H9 (cell line): ENCODE data around the gene EPHB2. TPM values are rescaled to one million over a fixed set of nuclear protein-coding genes. Genes with fewer than 3 reads are reported as not detected.
"Not testable (repeated sequence)": the region's sequence is repeated elsewhere in the genome, so short reads cannot be mapped to it uniquely, and the experiment has no call there.

Experiments used
- DNase-seq: peaks from one replicate; pipeline ENCODE4 v3.0.0-alpha.2; 2017
- H2AFZ ChIP-seq: one replicate; pipeline ENCODE4 v1.6.1; 2013; ENCODE audit warnings: mild to moderate bottlenecking, low read length, control low read depth, moderate library complexity
- H2AK5ac ChIP-seq: 2 replicates; pipeline ENCODE4 v1.6.1; 2013; ENCODE audit warnings: low read length, control low read depth, mixed read lengths; ENCODE audit not compliant: insufficient read length
- H2BK120ac ChIP-seq: one replicate; pipeline ENCODE4 v1.6.1; 2013; ENCODE audit warnings: low read depth, mild to moderate bottlenecking, low read length, control low read depth, inconsistent platforms; ENCODE audit not compliant: poor library complexity, severe bottlenecking
- H2BK12ac ChIP-seq: 2 replicates; pipeline ENCODE4 v1.6.1; 2013; ENCODE audit warnings: low read length, control low read depth, mixed read lengths, low read depth; ENCODE audit not compliant: insufficient read length
- H2BK15ac ChIP-seq: 2 replicates; pipeline ENCODE4 v1.6.1; 2013; ENCODE audit warnings: low read depth, low read length, control low read depth
- H2BK20ac ChIP-seq: one replicate; pipeline ENCODE4 v1.6.1; 2013; ENCODE audit warnings: low read depth, mild to moderate bottlenecking, low read length, control low read depth, inconsistent platforms; ENCODE audit not compliant: poor library complexity, severe bottlenecking
- H2BK5ac ChIP-seq: 2 replicates; pipeline ENCODE4 v1.6.1; 2013; ENCODE audit warnings: low read length, control low read depth, mixed read lengths; ENCODE audit not compliant: insufficient read length
- H3K14ac ChIP-seq: 2 replicates; pipeline ENCODE4 v1.6.1; 2013; ENCODE audit warnings: low read length, control low read depth; ENCODE audit not compliant: insufficient read depth
- H3K18ac ChIP-seq: 2 replicates; pipeline ENCODE4 v1.6.1; 2013; ENCODE audit warnings: low read depth, mild to moderate bottlenecking, mixed read lengths, low read length, control low read depth; ENCODE audit not compliant: insufficient read length
- H3K23ac ChIP-seq: 2 replicates; pipeline ENCODE4 v1.6.1; 2013; ENCODE audit warnings: low read length, control low read depth, mixed read lengths, low read depth; ENCODE audit not compliant: insufficient read length
- H3K23me2 ChIP-seq: 2 replicates; pipeline ENCODE4 v1.6.1; 2013; ENCODE audit warnings: low read depth, mild to moderate bottlenecking, mixed read lengths, low read length, control low read depth; ENCODE audit not compliant: insufficient read length, poor library complexity, severe bottlenecking
- H3K27ac ChIP-seq: 2 replicates; pipeline ENCODE4 v1.5.1; 2013; ENCODE audit warnings: low read length, control low read depth, mixed read lengths, low read depth; ENCODE audit not compliant: insufficient read length
- H3K27me3 ChIP-seq: 2 replicates; pipeline ENCODE4 v1.6.1; 2013; ENCODE audit warnings: low read length, control low read depth, inconsistent platforms; ENCODE audit not compliant: insufficient read depth
- H3K4ac ChIP-seq: 2 replicates; pipeline ENCODE4 v1.6.1; 2013; ENCODE audit warnings: low read depth, mild to moderate bottlenecking, control low read depth, inconsistent platforms, low read length, moderate library complexity
- H3K4me1 ChIP-seq: 2 replicates; pipeline ENCODE4 v1.6.1; 2013; ENCODE audit warnings: low read length, control low read depth, inconsistent platforms; ENCODE audit not compliant: insufficient read depth
- H3K4me2 ChIP-seq: 2 replicates; pipeline ENCODE4 v1.6.1; 2013; ENCODE audit warnings: low read length, control low read depth, mixed read lengths; ENCODE audit not compliant: insufficient read length, insufficient read depth
- H3K56ac ChIP-seq: 2 replicates; pipeline ENCODE4 v1.6.1; 2013; ENCODE audit warnings: low read depth, mild to moderate bottlenecking, mixed read lengths, low read length, control low read depth; ENCODE audit not compliant: insufficient read length
- H3K79me1 ChIP-seq: 2 replicates; pipeline ENCODE4 v1.6.1; 2013; ENCODE audit warnings: low read depth, mild to moderate bottlenecking, moderate library complexity, low read length, control low read depth, inconsistent platforms; ENCODE audit not compliant: insufficient read depth, poor library complexity, severe bottlenecking
- H3K79me2 ChIP-seq: 2 replicates; pipeline ENCODE4 v1.6.1; 2013; ENCODE audit warnings: low read length, control low read depth, inconsistent platforms; ENCODE audit not compliant: insufficient read depth
- H3K9ac ChIP-seq: 2 replicates; pipeline ENCODE4 v1.6.1; 2013; ENCODE audit warnings: low read length, control low read depth, mixed read lengths; ENCODE audit not compliant: insufficient read length; ENCODE audit errors: extremely low read depth
- H3K9me3 ChIP-seq: one replicate; pipeline ENCODE4 v1.6.1; 2013; ENCODE audit warnings: low read depth, low read length, inconsistent platforms; ENCODE audit not compliant: control insufficient read depth
- H3T11ph ChIP-seq: one replicate; pipeline ENCODE4 v1.6.1; 2013; ENCODE audit warnings: mild to moderate bottlenecking, low read length, control low read depth, inconsistent platforms
- H4K20me1 ChIP-seq: one replicate; pipeline ENCODE4 v1.6.1; 2013; ENCODE audit not compliant: control insufficient read depth, insufficient read length, insufficient read depth
- H4K5ac ChIP-seq: 2 replicates; pipeline ENCODE4 v1.6.1; 2013; ENCODE audit warnings: low read depth, mild to moderate bottlenecking, mixed read lengths, low read length, control low read depth; ENCODE audit not compliant: insufficient read length
- H4K8ac ChIP-seq: replicated peaks from 2 replicates; pipeline ENCODE4 v1.6.1; 2013; ENCODE audit warnings: low read length, control low read depth, mixed read lengths, low read depth; ENCODE audit not compliant: insufficient read length
- H4K91ac ChIP-seq: 2 replicates; pipeline ENCODE4 v1.6.1; 2013; ENCODE audit warnings: low read depth, mild to moderate bottlenecking, moderate library complexity, mixed read lengths, low read length, control low read depth; ENCODE audit not compliant: insufficient read length
- H3K27ac Mint-ChIP-seq, 3 experiments: 2 replicates in 2 of 3; 3 replicates in 1 of 3; pipeline ENCODE4 v1.8.0; 2020 to 2021; ENCODE audit warnings: mixed read lengths in 3 of 3, mild to moderate bottlenecking in 1 of 3, moderate library complexity in 1 of 3
- H3K27me3 Mint-ChIP-seq: 2 replicates; pipeline ENCODE4 v1.8.0; 2021; ENCODE audit warnings: low read depth, mild to moderate bottlenecking, moderate library complexity, mixed read lengths
- H3K36me3 Mint-ChIP-seq, 3 experiments: 2 replicates in 2 of 3; 3 replicates in 1 of 3; pipeline ENCODE4 v1.8.0; 2020 to 2021; ENCODE audit warnings: low read depth in 3 of 3, mixed read lengths in 3 of 3; ENCODE audit not compliant: insufficient read depth in 1 of 3
- H3K4me1 Mint-ChIP-seq, 2 experiments: 2 replicates each; pipeline ENCODE4 v1.8.0; 2020; ENCODE audit warnings: mixed read lengths in 2 of 2
- H3K4me3 Mint-ChIP-seq, 2 experiments: 2 replicates in 1 of 2; 3 replicates in 1 of 2; pipeline ENCODE4 v1.8.0; 2020 to 2021; ENCODE audit warnings: mild to moderate bottlenecking in 2 of 2, mixed read lengths in 2 of 2, moderate library complexity in 1 of 2
- H3K9me3 Mint-ChIP-seq, 2 experiments: 2 replicates in 1 of 2; 3 replicates in 1 of 2; pipeline ENCODE4 v1.8.0; 2020; ENCODE audit warnings: mild to moderate bottlenecking in 2 of 2, mixed read lengths in 2 of 2, moderate library complexity in 1 of 2
- WGBS: extraction: QIAGEN DNeasy Blood & Tissue Kit; methylation state at CpG from one replicate; pipeline ENCODE4 v1.1.7; 2013; ENCODE audit warnings: missing lambda C conversion rate, low lambda C conversion rate, mixed read lengths; ENCODE audit not compliant: insufficient read length; ENCODE audit errors: extremely low coverage; 5-methylcytosine and 5-hydroxymethylcytosine counted together
- total RNA-seq: library from RNA; stranded (reverse); gene quantifications from 2 replicates; pipeline ENCODE4 v1.2.1, GENCODE V29; 2021
- TF ChIP-seq, protein P1 (sequence below): fragments of 200-600 bp; sonication (generic); conservative IDR thresholded peaks from 3 replicates; pipeline ENCODE4 v1.8.0; 2021; ENCODE audit warnings: antibody characterized with exemption, mild to moderate bottlenecking

EPHB2 gene
- total RNA-seq, 1 experiment from 2014 or later: 9.5 TPM

- Histone ChIP-seq H3K27ac (no peak overlapping the region), H3T11ph (no peak overlapping the region), H2BK5ac (no peak overlapping the region), H3K4me1 (no peaks in the 10 kb centered on the region; the same call in 1 of the 2 replicates), H2BK15ac (no peak overlapping the region), H3K4ac (no peak overlapping the region), H2BK20ac (no peak overlapping the region), H2BK120ac (no peak overlapping the region), H3K9me3 (no peaks in the 10 kb centered on the region), H3K27me3 (no peaks in the 10 kb centered on the region), H2AK5ac (no peak overlapping the region), H3K4me2 (no peak overlapping the region), H2AFZ (no peak overlapping the region), H3K9ac (no peak overlapping the region), H3K23me2 (no peaks in the 10 kb centered on the region), H2BK12ac (no peak overlapping the region), H3K14ac (no peak overlapping the region), H3K79me1 (no peaks in the 10 kb centered on the region), H4K91ac (no peak overlapping the region), H4K5ac (no peak overlapping the region), H3K23ac (no peak overlapping the region), H4K8ac (no peak overlapping the region), H4K20me1 (no peaks in the 10 kb centered on the region), H3K79me2 (no peaks in the 10 kb centered on the region), H3K18ac (no peak overlapping the region), H3K56ac (no peak overlapping the region)
- no peak for DNase-seq
- H3K27ac Mint-ChIP-seq: no peak overlapping the region
- TF ChIP-seq, protein P1, sequence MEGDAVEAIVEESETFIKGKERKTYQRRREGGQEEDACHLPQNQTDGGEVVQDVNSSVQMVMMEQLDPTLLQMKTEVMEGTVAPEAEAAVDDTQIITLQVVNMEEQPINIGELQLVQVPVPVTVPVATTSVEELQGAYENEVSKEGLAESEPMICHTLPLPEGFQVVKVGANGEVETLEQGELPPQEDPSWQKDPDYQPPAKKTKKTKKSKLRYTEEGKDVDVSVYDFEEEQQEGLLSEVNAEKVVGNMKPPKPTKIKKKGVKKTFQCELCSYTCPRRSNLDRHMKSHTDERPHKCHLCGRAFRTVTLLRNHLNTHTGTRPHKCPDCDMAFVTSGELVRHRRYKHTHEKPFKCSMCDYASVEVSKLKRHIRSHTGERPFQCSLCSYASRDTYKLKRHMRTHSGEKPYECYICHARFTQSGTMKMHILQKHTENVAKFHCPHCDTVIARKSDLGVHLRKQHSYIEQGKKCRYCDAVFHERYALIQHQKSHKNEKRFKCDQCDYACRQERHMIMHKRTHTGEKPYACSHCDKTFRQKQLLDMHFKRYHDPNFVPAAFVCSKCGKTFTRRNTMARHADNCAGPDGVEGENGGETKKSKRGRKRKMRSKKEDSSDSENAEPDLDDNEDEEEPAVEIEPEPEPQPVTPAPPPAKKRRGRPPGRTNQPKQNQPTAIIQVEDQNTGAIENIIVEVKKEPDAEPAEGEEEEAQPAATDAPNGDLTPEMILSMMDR: no peak
- no peaks in the 10 kb centered on the region for H3K9me3 Mint-ChIP-seq
- no peak overlapping the region for H3K4me3 Mint-ChIP-seq
- H3K27me3 Mint-ChIP-seq: no peaks in the 10 kb centered on the region
- H3K4me1 Mint-ChIP-seq: peaks cover 17 to 34% of the 10 kb centered on the region in 2 experiments
- H3K36me3 Mint-ChIP-seq: no peaks in the 10 kb centered on the region
- no CpG with 5 or more reads among the region's 1 CpG for WGBS
These were observed 123.1 kb downstream of the EPHB2 start for GRCh38 chr1:22833699-22834098.

GRCh38 chr1:22834420-22834819, 123.8 kb downstream of the EPHB2 start:
- not testable (repeated sequence) for H4K20me1 ChIP-seq

More at GRCh38 chr1:22834420-22834819, 123.8 kb downstream of the EPHB2 start:
- not testable (repeated sequence) for H3K4me1 ChIP-seq, H2BK120ac ChIP-seq, H3K56ac ChIP-seq, DNase-seq, H2BK5ac ChIP-seq, H2BK12ac ChIP-seq, H3K36me3 Mint-ChIP-seq, H3K9me3 ChIP-seq, H3K9me3 Mint-ChIP-seq, H3K4me3 Mint-ChIP-seq, H3K14ac ChIP-seq, H2AFZ ChIP-seq, H4K91ac ChIP-seq, H3K23ac ChIP-seq, H3K18ac ChIP-seq, H2BK20ac ChIP-seq, H3K27me3 ChIP-seq, H2AK5ac ChIP-seq, H3K27me3 Mint-ChIP-seq, H3K23me2 ChIP-seq, H2BK15ac ChIP-seq, H3K4ac ChIP-seq, H3K4me2 ChIP-seq, H4K5ac ChIP-seq, H3T11ph ChIP-seq, H3K79me1 ChIP-seq, H4K8ac ChIP-seq, H3K79me2 ChIP-seq, H3K27ac ChIP-seq, H3K9ac ChIP-seq
- peaks cover 11 to 27% of the 10 kb centered on the region in 2 experiments for H3K4me1 Mint-ChIP-seq
- peak overlapping the region in 1 of 3 experiments; percentile 19; a peak in 1 of 7 replicates for H3K27ac Mint-ChIP-seq
- WGBS: no CpG with 5 or more reads among the region's 2 CpGs
